Ovary (tissue), 3 donors: ENCODE data around the gene LRRC43.

ENCODE experiments used
- EP300 ChIP-seq: sonication (generic); formaldehyde crosslinking; IDR thresholded peaks from one replicate; pipeline ENCODE4 v1.6.1; 2017; ENCODE audit warnings: antibody characterized with exemption
- POLR2A ChIP-seq: fragments of 450-650 bp; IDR thresholded peaks from one replicate; pipeline ENCODE4 v1.6.1; 2017; ENCODE audit warnings: antibody characterized with exemption, mild to moderate bottlenecking, moderate library complexity
- TF ChIP-seq, protein P1 (sequence below), 3 donors: fragments of 450-650 bp in 2 of 3; fragments of 200-600 bp in 1 of 3; IDR thresholded peaks; one replicate each; pipeline versions ENCODE4 v1.5.1 to v1.8.0; 2016 to 2022; ENCODE audit warnings: antibody characterized with exemption in 3 of 3, mild to moderate bottlenecking in 1 of 3
- donor health status: DM: no; HTN: no; CAD: no.

DNA sequence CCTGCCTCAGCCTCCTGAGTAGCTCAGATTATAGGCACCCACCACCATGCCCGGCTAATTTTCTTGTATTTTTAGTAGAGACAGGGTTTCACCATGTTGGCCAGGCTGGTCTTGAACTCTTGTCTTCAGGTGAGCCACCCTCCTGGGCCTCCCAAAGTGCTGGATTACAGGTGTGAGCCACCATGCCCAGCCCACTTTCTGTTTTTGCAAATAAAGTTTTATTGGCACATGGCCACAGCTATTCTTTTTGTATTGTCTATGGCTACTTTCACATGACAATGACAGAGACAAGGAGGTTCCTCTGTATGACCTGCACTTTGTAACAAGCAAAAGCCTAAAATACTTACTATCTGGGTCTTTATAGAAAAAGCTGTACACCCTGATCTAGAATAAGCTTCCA lies 62.6 kb downstream of the LRRC43 start:
- TF ChIP-seq POLR2A (no peak), EP300 (no peak)
- TF ChIP-seq, protein P1, sequence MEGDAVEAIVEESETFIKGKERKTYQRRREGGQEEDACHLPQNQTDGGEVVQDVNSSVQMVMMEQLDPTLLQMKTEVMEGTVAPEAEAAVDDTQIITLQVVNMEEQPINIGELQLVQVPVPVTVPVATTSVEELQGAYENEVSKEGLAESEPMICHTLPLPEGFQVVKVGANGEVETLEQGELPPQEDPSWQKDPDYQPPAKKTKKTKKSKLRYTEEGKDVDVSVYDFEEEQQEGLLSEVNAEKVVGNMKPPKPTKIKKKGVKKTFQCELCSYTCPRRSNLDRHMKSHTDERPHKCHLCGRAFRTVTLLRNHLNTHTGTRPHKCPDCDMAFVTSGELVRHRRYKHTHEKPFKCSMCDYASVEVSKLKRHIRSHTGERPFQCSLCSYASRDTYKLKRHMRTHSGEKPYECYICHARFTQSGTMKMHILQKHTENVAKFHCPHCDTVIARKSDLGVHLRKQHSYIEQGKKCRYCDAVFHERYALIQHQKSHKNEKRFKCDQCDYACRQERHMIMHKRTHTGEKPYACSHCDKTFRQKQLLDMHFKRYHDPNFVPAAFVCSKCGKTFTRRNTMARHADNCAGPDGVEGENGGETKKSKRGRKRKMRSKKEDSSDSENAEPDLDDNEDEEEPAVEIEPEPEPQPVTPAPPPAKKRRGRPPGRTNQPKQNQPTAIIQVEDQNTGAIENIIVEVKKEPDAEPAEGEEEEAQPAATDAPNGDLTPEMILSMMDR (IDR thresholded peaks at IDR 0.05): no peak
